ENCODE measurements around the gene DHODH.
"Not testable (repeated sequence)": the region's sequence is repeated elsewhere in the genome, so short reads cannot be mapped to it uniquely, and the experiment has no call there.

Gene DHODH

DNA sequence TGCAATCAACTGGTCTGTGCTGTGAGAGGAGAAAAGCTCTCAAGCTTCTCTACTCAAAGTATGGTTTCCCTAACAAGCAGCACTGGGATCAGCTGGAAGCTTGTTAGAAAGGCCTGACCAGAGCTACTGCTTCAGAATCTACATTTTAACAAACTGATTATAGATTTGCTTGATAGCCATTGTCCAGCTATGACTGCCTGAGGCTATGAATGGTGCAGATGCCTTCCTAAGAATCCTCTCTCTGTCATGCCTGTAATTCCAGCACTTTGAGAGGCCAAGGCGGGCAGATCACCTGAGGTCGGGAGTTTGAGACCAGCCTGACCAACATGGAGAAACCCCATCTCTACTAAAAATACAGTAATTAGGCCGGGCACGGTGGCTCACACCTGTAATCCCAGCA, 37.0 kb upstream of the DHODH start:
- DNase-seq (ENCODE audit: low read depth) = no peak
- TF ChIP-seq, protein P1, sequence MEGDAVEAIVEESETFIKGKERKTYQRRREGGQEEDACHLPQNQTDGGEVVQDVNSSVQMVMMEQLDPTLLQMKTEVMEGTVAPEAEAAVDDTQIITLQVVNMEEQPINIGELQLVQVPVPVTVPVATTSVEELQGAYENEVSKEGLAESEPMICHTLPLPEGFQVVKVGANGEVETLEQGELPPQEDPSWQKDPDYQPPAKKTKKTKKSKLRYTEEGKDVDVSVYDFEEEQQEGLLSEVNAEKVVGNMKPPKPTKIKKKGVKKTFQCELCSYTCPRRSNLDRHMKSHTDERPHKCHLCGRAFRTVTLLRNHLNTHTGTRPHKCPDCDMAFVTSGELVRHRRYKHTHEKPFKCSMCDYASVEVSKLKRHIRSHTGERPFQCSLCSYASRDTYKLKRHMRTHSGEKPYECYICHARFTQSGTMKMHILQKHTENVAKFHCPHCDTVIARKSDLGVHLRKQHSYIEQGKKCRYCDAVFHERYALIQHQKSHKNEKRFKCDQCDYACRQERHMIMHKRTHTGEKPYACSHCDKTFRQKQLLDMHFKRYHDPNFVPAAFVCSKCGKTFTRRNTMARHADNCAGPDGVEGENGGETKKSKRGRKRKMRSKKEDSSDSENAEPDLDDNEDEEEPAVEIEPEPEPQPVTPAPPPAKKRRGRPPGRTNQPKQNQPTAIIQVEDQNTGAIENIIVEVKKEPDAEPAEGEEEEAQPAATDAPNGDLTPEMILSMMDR (conservative IDR thresholded peaks at IDR 0.05; ENCODE audit: low read length) = no peak
- no peak overlapping the region for H3K4me3 ChIP-seq (ENCODE audit: low read length)

DNA sequence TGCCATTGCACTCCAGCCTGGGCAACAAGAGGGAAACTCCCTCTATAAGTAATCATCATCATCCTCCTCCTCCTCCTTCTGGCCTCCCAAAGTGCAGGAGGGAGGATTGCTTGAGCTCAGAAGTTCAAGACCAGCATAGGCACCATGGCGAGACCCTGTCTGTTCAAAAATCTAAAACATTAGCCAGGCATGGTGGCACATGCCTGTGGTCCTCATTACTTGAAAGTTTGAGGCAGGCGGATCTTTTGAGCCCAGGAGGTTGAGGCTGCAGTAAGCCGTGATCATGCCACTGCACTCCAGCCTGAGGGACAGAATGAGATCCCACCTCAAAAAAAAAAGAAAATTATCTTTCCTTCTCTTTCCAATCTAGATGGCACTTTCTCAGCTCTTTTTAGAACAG, 36.2 kb upstream of the DHODH start:
- no peak overlapping the region for H3K4me3 ChIP-seq (ENCODE audit: low read length)

DNA sequence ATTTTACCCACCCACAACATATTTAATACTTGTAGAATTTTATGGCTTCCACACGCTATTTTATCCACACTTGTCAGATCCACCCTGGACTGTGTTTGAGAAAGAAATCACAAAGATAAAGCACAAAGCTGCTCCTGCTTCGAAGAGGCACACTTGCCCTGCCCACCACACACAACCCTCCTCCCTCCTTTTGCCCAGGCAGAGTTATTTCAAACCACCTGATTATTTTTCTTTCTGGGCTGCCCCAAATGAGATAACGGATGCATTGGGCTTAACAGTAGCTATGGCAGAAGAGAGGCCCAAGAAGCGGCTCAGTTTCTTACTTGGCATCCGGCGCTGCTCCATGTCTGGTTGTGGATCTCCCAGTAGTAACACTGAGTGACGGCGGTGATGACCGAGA, 35.5 kb upstream of the DHODH start:
- TF ChIP-seq, protein P1 (conservative IDR thresholded peaks at IDR 0.05; ENCODE audit: low read length) = no peak
- DNase-seq (ENCODE audit: low read depth) = no peak
- H3K4me3 ChIP-seq (ENCODE audit: low read length) = no peak overlapping the region

More for the DNA sequence above, 36.2 kb upstream of the DHODH start:
- TF ChIP-seq, protein P1 (conservative IDR thresholded peaks at IDR 0.05; ENCODE audit: low read length) = no peak
- DNase-seq (ENCODE audit: low read depth) = no peak

DNA sequence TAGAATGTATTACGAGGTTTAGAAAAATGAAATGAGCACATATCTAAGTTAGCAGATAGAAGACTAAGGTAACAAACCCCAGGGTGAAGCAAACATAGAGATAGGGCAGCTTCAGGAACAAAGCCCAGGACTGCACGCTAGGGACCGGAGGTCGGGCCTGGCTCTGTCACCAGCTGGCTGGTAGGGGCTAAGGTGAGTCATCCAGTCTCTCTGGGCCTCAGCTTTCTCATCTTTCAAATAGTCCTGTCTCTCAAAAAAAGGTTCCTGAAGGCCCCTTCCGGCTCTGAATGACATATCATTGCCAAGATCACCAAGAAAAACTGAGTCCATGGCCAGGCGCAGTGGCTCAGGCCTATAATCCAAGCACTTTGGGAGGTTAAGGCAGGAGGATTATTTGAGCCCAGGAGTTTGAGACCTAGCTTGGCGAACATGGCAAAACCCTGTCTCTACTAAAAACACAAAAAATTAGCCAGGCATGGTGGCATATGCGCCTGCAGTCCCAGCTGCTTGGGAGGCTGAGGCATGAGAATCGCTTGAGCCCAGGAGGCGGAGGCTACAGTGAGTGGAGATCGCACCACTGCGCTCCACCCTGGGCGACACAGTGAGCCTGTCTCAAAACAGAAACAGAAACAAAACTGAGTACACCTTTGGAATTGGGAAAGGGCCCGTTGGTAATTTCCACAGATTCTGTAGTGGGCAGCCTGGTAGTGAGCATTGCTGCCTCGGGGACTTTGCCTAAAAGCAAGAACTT, 34.3 kb upstream of the DHODH start:
- H3K4me3 ChIP-seq (ENCODE audit: low read length) = no peak overlapping the region
- TF ChIP-seq, protein P1 (conservative IDR thresholded peaks at IDR 0.05; ENCODE audit: low read length) = no peak
- no peak for DNase-seq (ENCODE audit: low read depth)

DNA sequence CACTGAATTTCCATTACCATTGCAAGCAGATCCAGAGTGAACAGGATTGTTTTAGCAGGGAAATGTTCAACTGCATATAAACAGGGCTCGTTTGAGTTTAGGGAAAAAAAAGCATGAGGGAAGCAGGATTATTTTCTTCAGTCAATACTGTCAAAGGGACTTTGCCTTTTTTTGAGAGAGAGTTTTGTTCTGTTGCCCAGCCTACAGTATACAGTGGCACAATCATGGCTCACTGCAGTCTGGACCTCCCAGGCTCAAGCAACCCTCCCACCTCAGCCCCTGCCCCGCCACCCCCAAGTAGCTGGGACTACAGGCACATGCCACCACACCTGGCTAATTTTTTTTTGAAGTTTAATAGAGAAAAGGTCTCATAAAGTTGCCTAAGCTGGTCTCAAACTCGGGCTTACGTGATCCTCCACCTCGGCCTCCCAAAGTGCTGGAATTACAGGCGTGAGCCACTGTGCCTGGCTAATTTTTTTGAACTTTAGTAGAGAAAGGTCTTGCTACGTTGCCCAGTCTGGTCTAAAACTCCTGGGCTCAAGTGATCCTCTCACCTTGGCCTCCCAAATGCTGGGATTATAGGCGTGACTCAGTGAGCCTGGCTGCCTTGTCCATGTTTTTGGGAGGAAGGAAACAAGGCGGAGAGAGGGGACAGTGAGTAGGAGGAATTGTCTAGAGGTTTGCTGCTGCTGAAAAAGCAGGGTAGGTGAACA, 23.1 kb upstream of the DHODH start:
- no peak for DNase-seq (ENCODE audit: low read depth)
- H3K4me3 ChIP-seq (ENCODE audit: low read length) = no peak overlapping the region
- TF ChIP-seq, protein P1 (conservative IDR thresholded peaks at IDR 0.05; ENCODE audit: low read length) = no peak

DNA sequence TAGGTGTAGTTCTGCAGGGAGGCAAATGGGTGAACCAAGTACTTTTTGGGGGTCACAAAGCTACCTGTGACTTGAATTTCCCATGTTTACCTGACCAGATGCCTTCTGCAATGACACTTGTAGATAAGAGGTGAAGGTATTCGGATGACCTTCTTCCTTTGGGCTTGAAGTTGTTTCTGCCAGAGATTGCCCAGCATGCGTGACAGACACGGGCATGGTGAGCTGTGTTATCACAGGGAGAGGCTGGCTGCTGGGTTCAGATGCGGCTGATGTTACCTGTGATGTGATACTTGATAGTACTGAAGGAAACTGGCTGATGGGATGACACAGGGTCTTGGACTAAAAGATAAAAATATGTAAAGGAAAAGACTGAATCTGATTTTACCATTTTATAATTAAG, 22.4 kb upstream of the DHODH start:
- H3K4me3 ChIP-seq (ENCODE audit: low read length) = no peak overlapping the region
- no peak for DNase-seq (ENCODE audit: low read depth)
- TF ChIP-seq, protein P1 (conservative IDR thresholded peaks at IDR 0.05; ENCODE audit: low read length) = no peak

DNA sequence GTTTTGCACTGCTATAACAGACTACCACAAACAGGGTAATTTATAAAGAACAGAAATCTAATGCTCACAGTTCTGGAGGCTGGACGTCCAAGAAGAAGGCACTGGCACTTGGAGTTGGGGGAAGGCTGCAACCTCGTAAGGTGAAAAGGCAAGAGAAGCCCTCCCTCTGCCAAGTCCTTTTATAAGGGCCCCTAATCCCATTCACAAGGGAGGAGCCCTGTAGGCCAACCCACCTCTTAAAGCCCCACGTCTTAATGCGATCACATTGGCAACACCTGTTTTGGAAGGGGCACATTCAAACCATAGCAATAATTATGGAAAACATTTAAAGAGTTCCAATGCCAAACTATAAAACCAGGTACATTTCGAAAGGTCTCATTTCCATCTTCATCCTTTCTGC, 13.5 kb upstream of the DHODH start:
- TF ChIP-seq, protein P1 (conservative IDR thresholded peaks at IDR 0.05; ENCODE audit: low read length) = no peak
- DNase-seq (ENCODE audit: low read depth) = no peak
- H3K4me3 ChIP-seq (ENCODE audit: low read length) = no peak overlapping the region

DNA sequence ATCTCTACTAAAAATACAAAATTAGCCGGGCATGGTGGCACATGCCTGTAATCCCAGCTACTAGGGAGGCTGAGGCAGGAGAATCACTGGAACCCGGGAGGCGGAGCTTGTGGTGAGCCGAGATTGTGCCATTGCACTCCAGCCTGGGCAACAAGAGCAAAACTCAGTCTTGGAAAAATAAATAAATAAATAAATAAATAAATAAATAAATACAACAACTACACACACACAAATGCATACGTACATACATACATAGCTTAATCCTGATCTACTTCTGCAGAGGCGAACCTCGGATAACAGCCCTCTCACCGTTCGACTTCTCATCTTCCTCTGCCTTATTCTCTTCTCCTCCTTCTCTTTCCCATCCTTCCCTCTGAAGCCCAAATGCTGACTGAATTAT, 11.0 kb upstream of the DHODH start:
- H3K4me3 ChIP-seq (ENCODE audit: low read length) = not testable (repeated sequence)

More for the DNA sequence above, 11.0 kb upstream of the DHODH start:
- not testable (repeated sequence) for DNase-seq (ENCODE audit: low read depth)
